ENCODE results near the gene ZSCAN20.

Gene ZSCAN20

DNA sequence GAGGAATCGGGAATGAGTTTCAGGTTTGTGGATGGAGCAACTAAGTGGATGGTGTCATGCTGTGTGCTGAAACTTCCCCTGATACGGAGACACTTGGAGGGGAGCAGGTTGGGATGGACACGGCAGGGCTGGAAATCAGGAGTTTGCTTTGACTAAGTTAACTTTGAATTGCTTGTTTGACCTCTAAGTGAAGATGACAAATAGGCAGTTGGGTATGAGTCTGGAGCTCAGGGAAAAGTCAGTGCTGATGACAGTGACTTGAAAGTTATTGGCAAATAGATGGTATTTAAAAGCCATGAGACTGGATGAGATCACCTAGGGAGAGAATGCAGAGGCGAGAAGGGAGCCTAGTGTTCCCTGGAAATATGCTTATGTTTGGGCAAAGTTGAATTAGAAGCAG is 12.8 kb upstream of the ZSCAN20 start:
- H3K36me3 ChIP-seq (ENCODE audit: insufficient read depth, low read length), result no peaks in the 10 kb centered on the region
- H3K4me2 ChIP-seq (ENCODE audit: low read depth, low read length, poor library complexity, severe bottlenecking), result no peak overlapping the region
- H3K4me1 ChIP-seq (ENCODE audit: insufficient read depth, low read length, poor library complexity, severe bottlenecking), result peaks cover 3% of the 10 kb centered on the region
- no peaks in the 10 kb centered on the region for H3K79me2 ChIP-seq (ENCODE audit: insufficient read depth, low read length)
- no peaks in the 10 kb centered on the region for H3F3A ChIP-seq (ENCODE audit: low read depth)
- no peak overlapping the region for H3K9ac ChIP-seq (ENCODE audit: low read depth, low read length, poor library complexity, severe bottlenecking)
- no peak for TF ChIP-seq EZH2phosphoT487 (IDR thresholded peaks at IDR 0.05; ENCODE audit: borderline replicate concordance)
- TF ChIP-seq, protein P1, sequence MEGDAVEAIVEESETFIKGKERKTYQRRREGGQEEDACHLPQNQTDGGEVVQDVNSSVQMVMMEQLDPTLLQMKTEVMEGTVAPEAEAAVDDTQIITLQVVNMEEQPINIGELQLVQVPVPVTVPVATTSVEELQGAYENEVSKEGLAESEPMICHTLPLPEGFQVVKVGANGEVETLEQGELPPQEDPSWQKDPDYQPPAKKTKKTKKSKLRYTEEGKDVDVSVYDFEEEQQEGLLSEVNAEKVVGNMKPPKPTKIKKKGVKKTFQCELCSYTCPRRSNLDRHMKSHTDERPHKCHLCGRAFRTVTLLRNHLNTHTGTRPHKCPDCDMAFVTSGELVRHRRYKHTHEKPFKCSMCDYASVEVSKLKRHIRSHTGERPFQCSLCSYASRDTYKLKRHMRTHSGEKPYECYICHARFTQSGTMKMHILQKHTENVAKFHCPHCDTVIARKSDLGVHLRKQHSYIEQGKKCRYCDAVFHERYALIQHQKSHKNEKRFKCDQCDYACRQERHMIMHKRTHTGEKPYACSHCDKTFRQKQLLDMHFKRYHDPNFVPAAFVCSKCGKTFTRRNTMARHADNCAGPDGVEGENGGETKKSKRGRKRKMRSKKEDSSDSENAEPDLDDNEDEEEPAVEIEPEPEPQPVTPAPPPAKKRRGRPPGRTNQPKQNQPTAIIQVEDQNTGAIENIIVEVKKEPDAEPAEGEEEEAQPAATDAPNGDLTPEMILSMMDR (conservative IDR thresholded peaks at IDR 0.05; ENCODE audit: low read length), result no peak
- no peaks in the 10 kb centered on the region for H3K9me2 ChIP-seq (replicated peaks; ENCODE audit: low read depth, low read length)
- no peaks in the 10 kb centered on the region for H3K27me3 ChIP-seq (ENCODE audit: insufficient read depth, low read length, poor library complexity, severe bottlenecking)
- no peaks in the 10 kb centered on the region for H3K9me3 ChIP-seq (ENCODE audit: insufficient read depth, low read depth, low read length)
- H3K4me3 ChIP-seq (ENCODE audit: low read length, poor library complexity, severe bottlenecking), result no peak overlapping the region
- no peak overlapping the region for H2AFZ ChIP-seq (ENCODE audit: low read length)
- no peaks in the 10 kb centered on the region for H4K20me1 ChIP-seq (ENCODE audit: insufficient read depth, low read length, poor library complexity, severe bottlenecking)

DNA sequence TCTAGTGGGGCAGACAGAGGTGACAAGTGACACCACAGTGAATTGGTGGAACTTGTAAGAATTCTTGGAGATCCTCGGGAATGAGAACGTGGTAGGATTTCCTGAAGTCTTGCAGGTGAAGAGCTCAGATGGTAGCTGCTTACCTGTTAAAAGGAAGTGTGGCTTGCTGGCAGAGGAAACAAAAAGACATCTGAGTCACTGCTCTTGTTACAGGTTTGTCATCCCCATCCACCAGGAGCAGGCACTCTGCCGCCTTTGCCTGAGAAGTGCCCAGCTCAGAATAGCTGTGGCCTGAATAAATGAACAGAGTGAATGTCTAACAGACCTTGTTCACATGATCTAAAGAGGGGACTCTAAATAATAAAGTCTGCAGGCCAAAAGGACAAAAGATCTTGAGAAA is 12.3 kb upstream of the ZSCAN20 start:
- Histone ChIP-seq H3K9me2 (replicated peaks; ENCODE audit: low read depth, low read length) (no peaks in the 10 kb centered on the region), H3K79me2 (ENCODE audit: insufficient read depth, low read length) (no peaks in the 10 kb centered on the region), H3K4me2 (ENCODE audit: low read depth, low read length, poor library complexity, severe bottlenecking) (no peak overlapping the region), H4K20me1 (ENCODE audit: insufficient read depth, low read length, poor library complexity, severe bottlenecking) (no peaks in the 10 kb centered on the region), H2AFZ (ENCODE audit: low read length) (no peak overlapping the region), H3F3A (ENCODE audit: low read depth) (no peaks in the 10 kb centered on the region), H3K9ac (ENCODE audit: low read depth, low read length, poor library complexity, severe bottlenecking) (no peak overlapping the region), H3K36me3 (ENCODE audit: insufficient read depth, low read length) (no peaks in the 10 kb centered on the region), H3K4me1 (ENCODE audit: insufficient read depth, low read length, poor library complexity, severe bottlenecking) (peaks cover 3% of the 10 kb centered on the region), H3K4me3 (ENCODE audit: low read length, poor library complexity, severe bottlenecking) (no peak overlapping the region), H3K9me3 (ENCODE audit: insufficient read depth, low read depth, low read length) (no peaks in the 10 kb centered on the region), H3K27me3 (ENCODE audit: insufficient read depth, low read length, poor library complexity, severe bottlenecking) (no peaks in the 10 kb centered on the region)
- no peak for TF ChIP-seq EZH2phosphoT487 (IDR thresholded peaks at IDR 0.05; ENCODE audit: borderline replicate concordance)
- TF ChIP-seq, protein P1 (conservative IDR thresholded peaks at IDR 0.05; ENCODE audit: low read length), result no peak

- Histone ChIP-seq H3K27me3 (ENCODE audit: insufficient read depth, low read length, poor library complexity, severe bottlenecking) (no peaks in the 10 kb centered on the region), H3K9me2 (replicated peaks; ENCODE audit: low read depth, low read length) (no peaks in the 10 kb centered on the region), H2AFZ (ENCODE audit: low read length) (no peak overlapping the region), H3K9me3 (ENCODE audit: insufficient read depth, low read depth, low read length) (no peaks in the 10 kb centered on the region), H3K4me1 (ENCODE audit: insufficient read depth, low read length, poor library complexity, severe bottlenecking) (no peaks in the 10 kb centered on the region), H3K4me2 (ENCODE audit: low read depth, low read length, poor library complexity, severe bottlenecking) (no peak overlapping the region), H3K4me3 (ENCODE audit: low read length, poor library complexity, severe bottlenecking) (no peak overlapping the region), H3K79me2 (ENCODE audit: insufficient read depth, low read length) (no peaks in the 10 kb centered on the region), H3F3A (ENCODE audit: low read depth) (no peaks in the 10 kb centered on the region), H4K20me1 (ENCODE audit: insufficient read depth, low read length, poor library complexity, severe bottlenecking) (no peaks in the 10 kb centered on the region), H3K36me3 (ENCODE audit: insufficient read depth, low read length) (no peaks in the 10 kb centered on the region), H3K9ac (ENCODE audit: low read depth, low read length, poor library complexity, severe bottlenecking) (no peak overlapping the region)
- TF ChIP-seq EZH2phosphoT487 (IDR thresholded peaks at IDR 0.05; ENCODE audit: borderline replicate concordance), result no peak
Measured at GRCh38 chr1:33460947-33461629, 11.4 kb upstream of the ZSCAN20 start.

Data from Loucy (cell line).